Smooth muscle cell (in vitro differentiated cells): ENCODE data around the gene TAX1BP3. TPM values are rescaled to one million over a fixed set of nuclear protein-coding genes. Genes with fewer than 3 reads are reported as not detected.

Experiments
- DNase-seq: peaks from one replicate; lab custom pipeline; 2025; ENCODE audit not compliant: unreplicated experiment; lab: John Stamatoyannopoulos, UW
- H2AFZ ChIP-seq: fragments of 200-600 bp; sonication (generic); 2 replicates; pipeline ENCODE4 v1.6.0; 2016; ENCODE audit warnings: antibody characterized with exemption, low read depth, mild to moderate bottlenecking
- H3F3A ChIP-seq: fragments of 200-600 bp; sonication (generic); 2 replicates; pipeline ENCODE4 v1.6.0; 2017; ENCODE audit warnings: antibody characterized with exemption, low read depth
- H3K27ac ChIP-seq: fragments of 200-600 bp; sonication (generic); 2 replicates; pipeline ENCODE4 v1.5.1; 2016; ENCODE audit warnings: low read depth, mild to moderate bottlenecking
- H3K27me3 ChIP-seq: fragments of 200-600 bp; sonication (generic); 2 replicates; pipeline ENCODE4 v1.6.1; 2016; ENCODE audit warnings: low read depth, mild to moderate bottlenecking
- H3K36me3 ChIP-seq: fragments of 200-600 bp; sonication (generic); 2 replicates; pipeline ENCODE4 v1.5.1; 2016; ENCODE audit warnings: low read depth
- H3K4me1 ChIP-seq: fragments of 200-600 bp; sonication (generic); 2 replicates; pipeline ENCODE4 v1.5.1; 2016; ENCODE audit warnings: low read depth
- H3K4me2 ChIP-seq: fragments of 200-600 bp; sonication (generic); 2 replicates; pipeline ENCODE4 v1.6.0; 2016; ENCODE audit warnings: mild to moderate bottlenecking
- H3K4me3 ChIP-seq: fragments of 200-600 bp; sonication (generic); 2 replicates; pipeline ENCODE4 v1.5.1; 2016; ENCODE audit warnings: mild to moderate bottlenecking
- H3K79me2 ChIP-seq: fragments of 200-600 bp; sonication (generic); 2 replicates; pipeline ENCODE4 v1.6.0; 2016; ENCODE audit warnings: low read depth, mild to moderate bottlenecking
- H3K9ac ChIP-seq: fragments of 200-600 bp; sonication (generic); 2 replicates; pipeline ENCODE4 v1.6.0; 2016; ENCODE audit warnings: low read depth
- H3K9me3 ChIP-seq: fragments of 200-600 bp; sonication (generic); replicated peaks from 2 replicates; pipeline ENCODE4 v1.5.1; 2016; ENCODE audit warnings: low read depth
- H4K20me1 ChIP-seq: fragments of 200-600 bp; sonication (generic); 2 replicates; pipeline ENCODE4 v1.6.0; 2016; ENCODE audit warnings: low read depth
- CTCF ChIP-seq: fragments of 200-600 bp; sonication (generic); IDR thresholded peaks from 2 replicates; pipeline ENCODE4 v1.5.1; 2017; ENCODE audit warnings: borderline replicate concordance, mild to moderate bottlenecking, antibody characterized with exemption; ENCODE audit not compliant: insufficient read depth, poor library complexity, severe bottlenecking
- WGBS: methylation state at CpG from one replicate; pipeline ENCODE4 v1.1.7; 2016; ENCODE audit warnings: low lambda C conversion rate; 5-methylcytosine and 5-hydroxymethylcytosine counted together
- polyA plus RNA-seq: library from polyadenylated mRNA; unstranded; fragments of >200 nt; fragmentation: Nextera tagmentation; extraction: Ambion mirVana; gene quantifications from 2 replicates; pipeline ENCODE4 v1.2.1, GENCODE V29; 2016
- total RNA-seq: library from RNA; depleted of rRNA; stranded (reverse); fragments of >200 nt; gene quantifications from 2 replicates; pipeline ENCODE4 v1.2.3, GENCODE V29; 2014

TAX1BP3 gene
- total and polyA plus RNA-seq, 2 experiments from 2014 or later, result 115 to 295 TPM

GRCh38 chr17:3626831-3627768, 41.3 kb downstream of the TAX1BP3 start:
- H3K9ac ChIP-seq, result no peak overlapping the region
- H3K4me1 ChIP-seq, result no peaks in the 10 kb centered on the region
- H3K79me2 ChIP-seq, result no peaks in the 10 kb centered on the region
- WGBS, result 65% methylated on average over 16 of the region's 16 CpGs
- no peak overlapping the region for H3K4me2 ChIP-seq
- H3F3A ChIP-seq, result no peaks in the 10 kb centered on the region
- H3K36me3 ChIP-seq, result no peaks in the 10 kb centered on the region
- no peaks in the 10 kb centered on the region for H4K20me1 ChIP-seq
- TF ChIP-seq CTCF, result no peak
- no peaks in the 10 kb centered on the region for H3K9me3 ChIP-seq
- no peak overlapping the region for H3K4me3 ChIP-seq
- no peak overlapping the region for H3K27ac ChIP-seq
- DNase-seq, result no peak
- no peak overlapping the region for H2AFZ ChIP-seq
- H3K27me3 ChIP-seq, result no peaks in the 10 kb centered on the region

DNA sequence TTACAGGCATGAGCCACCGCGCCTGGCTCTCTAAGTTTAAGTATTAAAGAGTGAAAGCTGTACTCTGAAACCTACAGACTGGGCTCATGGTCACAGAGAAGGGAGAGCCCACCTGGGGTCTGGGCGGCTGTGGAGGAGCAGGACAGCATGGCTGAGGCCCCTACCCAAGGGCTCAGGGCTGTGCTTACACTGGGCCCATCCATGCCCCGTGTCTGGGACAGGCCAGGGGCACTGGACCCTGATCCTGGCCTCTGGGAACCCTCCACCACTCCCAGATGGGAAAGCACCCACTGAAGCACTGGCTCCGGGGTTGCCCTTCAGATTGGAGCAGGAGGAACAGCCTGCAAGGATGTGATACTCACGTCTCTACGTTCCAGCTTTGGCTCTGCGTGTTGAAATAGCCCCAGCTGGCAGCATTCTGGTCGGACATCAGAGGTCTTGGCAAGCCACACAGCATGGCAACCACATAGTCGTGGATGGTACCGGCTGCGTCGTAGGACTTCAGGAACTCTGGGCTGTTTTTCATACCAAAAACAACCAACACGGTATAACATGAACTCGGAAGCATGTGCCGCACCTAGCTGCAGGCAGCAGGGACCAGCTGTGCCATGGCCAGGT, 45.3 kb downstream of the TAX1BP3 start:
- Histone ChIP-seq H3K27me3 (no peaks in the 10 kb centered on the region), H3K4me3 (no peak overlapping the region), H3K9ac (no peak overlapping the region), H3K4me1 (no peaks in the 10 kb centered on the region), H3K36me3 (no peaks in the 10 kb centered on the region), H3K9me3 (no peaks in the 10 kb centered on the region), H3K79me2 (no peaks in the 10 kb centered on the region), H3F3A (no peaks in the 10 kb centered on the region), H2AFZ (no peak overlapping the region), H3K27ac (no peak overlapping the region), H4K20me1 (no peaks in the 10 kb centered on the region), H3K4me2 (no peak overlapping the region)
- 98% methylated on average over 16 of the region's 16 CpGs for WGBS
- TF ChIP-seq CTCF, result no peak
- no peak for DNase-seq

- Histone ChIP-seq H3K4me3 (no peak overlapping the region), H4K20me1 (no peaks in the 10 kb centered on the region), H3F3A (no peaks in the 10 kb centered on the region), H3K4me2 (no peak overlapping the region), H3K27ac (no peak overlapping the region), H3K4me1 (no peaks in the 10 kb centered on the region), H3K27me3 (no peaks in the 10 kb centered on the region), H3K9me3 (no peaks in the 10 kb centered on the region), H3K36me3 (peaks cover 8% of the 10 kb centered on the region), H3K79me2 (no peaks in the 10 kb centered on the region), H3K9ac (no peak overlapping the region), H2AFZ (no peak overlapping the region)
- TF ChIP-seq CTCF, result no peak
- DNase-seq, result no peak
- 98% methylated on average over 8 of the region's 8 CpGs for WGBS
Observed at GRCh38 chr17:3621146-3621720, 47.1 kb downstream of the TAX1BP3 start.
